A549 (cell line): Measurements from ENCODE around the gene OPN1SW. TPM values are rescaled to one million over a fixed set of nuclear protein-coding genes. Genes with fewer than 3 reads are reported as not detected.

Source experiments
- ATAC-seq, 2 experiments: fragments of 200-7000 bp in 1 of 2; fragments of >200 bp in 1 of 2; cut with Nextera tagmentation in 1 of 2; cut with Tn5 transposase in 1 of 2; 3 replicates each; pipeline versions ENCODE4 v1.8.0 to v1.9.1; 2018 to 2020; ENCODE audit warnings: mild to moderate bottlenecking in 1 of 2, moderate library complexity in 1 of 2
- CTCF ChIA-PET: fragments of 300-600 bp; sonication (Branson Sonifier 250); formaldehyde crosslinking; extraction: SDS; loops from one replicate; lab custom pipeline; 2021; ENCODE audit warnings: antibody characterized with exemption, inconsistent platforms; lab: Yijun Ruan, JAX
- POLR2A ChIA-PET: fragments of 350-600 bp; formaldehyde crosslinking; extraction: SDS; loops from one replicate; lab custom pipeline; 2021; ENCODE audit warnings: antibody characterized with exemption, inconsistent platforms; lab: Yijun Ruan, JAX
- DNase-seq, 2 experiments: peaks; one replicate each; pipeline versions ENCODE4 v3.0.0 to v3.0.0-alpha.2; 2011 to 2016; ENCODE audit warnings: low read depth in 1 of 2, low spot score in 1 of 2
- FAIRE-seq: peaks from 2 replicates; lab custom pipeline; 2011; peaks lifted over from hg19 to GRCh38; lab: Jason Lieb, UNC
- H3K27ac ChIP-seq, 2 experiments: fragments of >200 bp; sonication (Bioruptor Twin); formaldehyde crosslinking; 3 replicates each; pipeline ENCODE4 v1.5.1; 2016 to 2017
- H3K4me1 ChIP-seq: fragments of >200 bp; sonication (Bioruptor Twin); formaldehyde crosslinking; 3 replicates; pipeline ENCODE4 v1.6.1; 2016
- H3K4me2 ChIP-seq: fragments of >200 bp; sonication (Bioruptor Twin); formaldehyde crosslinking; 3 replicates; pipeline ENCODE4 v1.6.1; 2016
- H3K4me3 ChIP-seq: fragments of >200 bp; sonication (Bioruptor Twin); formaldehyde crosslinking; 3 replicates; pipeline ENCODE4 v1.5.1; 2016
- H3K9me3 ChIP-seq: fragments of >200 bp; sonication (Bioruptor Twin); formaldehyde crosslinking; 3 replicates; pipeline ENCODE4 v1.6.1; 2016
- ATOH8 ChIP-seq: fragments of 250-450 bp; sonication (Bioruptor Pico); IDR thresholded peaks from 2 replicates; pipeline ENCODE4 v1.5.0; 2020; ENCODE audit warnings: low read depth, mild to moderate bottlenecking, moderate library complexity
- BHLHE40 ChIP-seq: IDR thresholded peaks from 2 replicates; pipeline ENCODE4 v1.6.1; 2012; ENCODE audit warnings: low read depth, low read length, inconsistent platforms
- CHD2 ChIP-seq: fragments of 150-350 bp; IDR thresholded peaks from 2 replicates; pipeline ENCODE4 v1.6.1; 2014; ENCODE audit warnings: low read length; ENCODE audit not compliant: partially characterized antibody
- CTCF ChIP-seq: fragments of >200 bp; sonication (Bioruptor Twin); formaldehyde crosslinking; IDR thresholded peaks from 3 replicates; pipeline ENCODE4 v1.5.1; 2016
- E2F6 ChIP-seq: IDR thresholded peaks from 2 replicates; pipeline ENCODE4 v1.6.1; 2012; ENCODE audit warnings: low read depth, borderline replicate concordance
- EP300 ChIP-seq, 2 experiments: fragments of >200 bp; sonication (Bioruptor Twin); formaldehyde crosslinking; IDR thresholded peaks; 2 replicates in 1 of 2; 3 replicates in 1 of 2; pipeline ENCODE4 v1.6.1; 2016 to 2017
- ESRRA ChIP-seq: fragments of 150-350 bp; IDR thresholded peaks from 2 replicates; pipeline ENCODE4 v1.6.1; 2014; ENCODE audit warnings: mild to moderate bottlenecking, low read length, borderline replicate concordance
- FOSL2 ChIP-seq, 2 experiments: fragments of 450-650 bp in 1 of 2; fragments of >200 bp in 1 of 2; sonication (Bioruptor Twin) in 1 of 2; formaldehyde crosslinking; IDR thresholded peaks; 2 replicates each; pipeline versions ENCODE4 v1.5.0 to v1.6.1; 2016 to 2020; ENCODE audit warnings: mild to moderate bottlenecking in 1 of 2, moderate library complexity in 1 of 2
- HEYL ChIP-seq: fragments of 250-450 bp; sonication (Bioruptor Pico); IDR thresholded peaks from 2 replicates; pipeline ENCODE4 v1.8.0; 2021; ENCODE audit warnings: mild to moderate bottlenecking, moderate library complexity
- JUN ChIP-seq, 2 experiments: fragments of >200 bp; sonication (Bioruptor Twin); formaldehyde crosslinking; IDR thresholded peaks; 2 replicates in 1 of 2; 3 replicates in 1 of 2; pipeline ENCODE4 v1.6.1; 2016 to 2017
- KDM1A ChIP-seq: fragments of 200-600 bp; sonication (generic); IDR thresholded peaks from 2 replicates; pipeline ENCODE4 v1.6.1; 2016; ENCODE audit warnings: low read depth, mild to moderate bottlenecking
- MAFK ChIP-seq: fragments of 450-650 bp; IDR thresholded peaks from 2 replicates; pipeline ENCODE4 v1.6.1; 2014; ENCODE audit not compliant: partially characterized antibody
- MAX ChIP-seq: IDR thresholded peaks from 2 replicates; pipeline ENCODE4 v1.6.1; 2012
- NR3C1 ChIP-seq: fragments of >200 bp; sonication (Bioruptor Twin); formaldehyde crosslinking; IDR thresholded peaks from 3 replicates; pipeline ENCODE4 v1.6.1; 2017
- PHF8 ChIP-seq: fragments of 200-600 bp; sonication (generic); IDR thresholded peaks from 2 replicates; pipeline ENCODE4 v1.6.1; 2016; ENCODE audit warnings: low read depth, mild to moderate bottlenecking, antibody characterized with exemption, moderate library complexity, borderline replicate concordance
- POLR2A ChIP-seq: IDR thresholded peaks from 2 replicates; pipeline ENCODE4 v1.6.1; 2012; ENCODE audit warnings: mild to moderate bottlenecking, low read length
- RFX5 ChIP-seq: fragments of 450-650 bp; IDR thresholded peaks from 2 replicates; pipeline ENCODE4 v1.7.1; 2014; ENCODE audit warnings: antibody characterized with exemption, mild to moderate bottlenecking, moderate library complexity
- RNF2 ChIP-seq: fragments of 200-600 bp; sonication (generic); IDR thresholded peaks from 2 replicates; pipeline ENCODE4 v1.6.1; 2016; ENCODE audit warnings: low read depth, mild to moderate bottlenecking, antibody characterized with exemption, moderate library complexity, borderline replicate concordance
- TP53 ChIP-seq: fragments of 250-450 bp; sonication (Bioruptor Pico); IDR thresholded peaks from 2 replicates; pipeline ENCODE4 v1.5.0; 2021; ENCODE audit warnings: mild to moderate bottlenecking, moderate library complexity
- ZFP36 ChIP-seq: fragments of 450-650 bp; IDR thresholded peaks from 2 replicates; pipeline ENCODE4 v1.6.1; 2014; ENCODE audit warnings: borderline replicate concordance; ENCODE audit not compliant: partially characterized antibody
- WGBS: methylation state at CpG from one replicate; pipeline ENCODE4 v1.1.6; 2017; ENCODE audit errors: missing lambda C conversion rate; 5-methylcytosine and 5-hydroxymethylcytosine counted together
- polyA plus RNA-seq, 4 experiments: library from polyadenylated mRNA; depleted of rRNA in 3 of 4; stranded (reverse); fragments of >200 nt; fragmentation: RNase III in 1 of 4; extraction: RNeasy Plus Mini Kit Qiagen cat#74134 plus additional on column Dnase treatment in 1 of 4; gene quantifications; 2 replicates in 3 of 4; 3 replicates in 1 of 4; pipeline ENCODE4 v1.2.3, GENCODE V29; 2011 to 2017

Gene OPN1SW
- polyA plus RNA-seq, 2 of the 4 experiments (the other 2 are of a cell fraction), result not detected

- TF ChIP-seq TP53 (CRISPR knock-in tag) (no peak), JUN (IDR thresholded peaks at IDR 0.05) (no peak), ESRRA (no peak), CTCF (no peak), NR3C1 (no peak), RNF2 (no peak), E2F6 (no peak), CHD2 (no peak), ZFP36 (no peak), MAX (no peak), ATOH8 (CRISPR knock-in tag) (no peak), FOSL2 (IDR thresholded peaks at IDR 0.05) (no peak), FOSL2 (CRISPR knock-in tag; IDR thresholded peaks at IDR 0.05) (no peak)
- ATAC-seq, result no peak
- DNase-seq, result no peak
- no peak for FAIRE-seq
- Histone ChIP-seq H3K9me3 (no peaks in the 10 kb centered on the region), H3K4me3 (no peak overlapping the region), H3K4me2 (no peak overlapping the region), H3K4me1 (peaks cover 11% of the 10 kb centered on the region), H3K27ac (no peak overlapping the region)
- CTCF ChIA-PET, result interaction anchor here (0.9 to 2.4 kb wide), 2 partner anchors 9 to 13 kb away, joined by 4 to 5 read pairs; no protein-coding TSS in a partner anchor
- WGBS, result 74% methylated on average over 5 of the region's 5 CpGs
- POLR2A ChIA-PET, result no interaction called here
Observed at GRCh38 chr7:128735436-128735835, 40.2 kb downstream of the OPN1SW start.

GRCh38 chr7:128734890-128735289 lies 40.7 kb downstream of the OPN1SW start:
- no peak for FAIRE-seq
- ATAC-seq, result no peak
- Histone ChIP-seq H3K4me3 (no peak overlapping the region), H3K27ac (no peak overlapping the region), H3K4me2 (no peak overlapping the region), H3K4me1 (peaks cover 10% of the 10 kb centered on the region), H3K9me3 (no peaks in the 10 kb centered on the region)
- DNase-seq, result no peak
- CTCF ChIA-PET, result interaction anchor here (0.9 to 2.4 kb wide), 4 partner anchors 8 to 61 kb away, joined by 3 to 5 read pairs (median 4); no protein-coding TSS in a partner anchor
- TF ChIP-seq KDM1A (no peak), MAX (no peak), HEYL (CRISPR knock-in tag) (no peak), RFX5 (no peak), PHF8 (no peak), EP300 (IDR thresholded peaks at IDR 0.05) (no peak), BHLHE40 (no peak)
- POLR2A ChIA-PET, result no interaction called here
- WGBS, result 91% methylated on average over 1 of the region's 1 CpG

- Histone ChIP-seq H3K4me2 (no peak overlapping the region), H3K4me3 (no peak overlapping the region), H3K4me1 (peaks cover 6% of the 10 kb centered on the region), H3K27ac (no peak overlapping the region), H3K9me3 (no peaks in the 10 kb centered on the region)
- TF ChIP-seq POLR2A (no peak), MAFK (peak; percentile 54)
- no peak for DNase-seq
- no peak for FAIRE-seq
- CTCF ChIA-PET, result no interaction called here
- 18% methylated on average over 2 of the region's 2 CpGs for whole genome bisulfite sequencing
- POLR2A ChIA-PET, result no interaction called here
- no peak for ATAC-seq
Observed at GRCh38 chr7:128733278-128733645, 42.3 kb downstream of the OPN1SW start.
